ENCODE results near the gene PPFIBP1. TPM values are rescaled to one million over a fixed set of nuclear protein-coding genes. Genes with fewer than 3 reads are reported as not detected.
A peak's percentile ranks its signal among the peaks of the same experiment; 100 is the strongest.

The PPFIBP1 gene
- total RNA-seq, 1 donor: 179 TPM

- H3K4me1 ChIP-seq (ENCODE audit: insufficient read depth, low read length): peaks cover 18% of the 10 kb centered on the region
- no peak for TF ChIP-seq CTCF (IDR thresholded peaks at IDR 0.05; ENCODE audit: extremely low read depth, low read depth, low read length)
Observed at GRCh38 chr12:27707216-27707615, 183.2 kb downstream of the PPFIBP1 start.

GRCh38 chr12:27709212-27709931 lies 185.4 kb downstream of the PPFIBP1 start:
- peak overlapping the region; percentile 94 for H3K27ac ChIP-seq (ENCODE audit: low read depth, low read length)
- no peak for DNase-seq (ENCODE audit: insufficient read length, low spot score, missing footprints)
- no peaks in the 10 kb centered on the region for H3K36me3 ChIP-seq (ENCODE audit: insufficient read depth, low read length)
- peak overlapping the region; percentile 94 for H3K4me3 ChIP-seq (ENCODE audit: insufficient read depth, low read length)
- no peak for TF ChIP-seq CTCF (IDR thresholded peaks at IDR 0.05; ENCODE audit: extremely low read depth, low read depth, low read length)
- peaks cover 38% of the 10 kb centered on the region for H3K79me2 ChIP-seq (ENCODE audit: insufficient read depth, low read length)
- peak overlapping the region; percentile 93 for H2AFZ ChIP-seq (ENCODE audit: low read length)
- H4K20me1 ChIP-seq (ENCODE audit: insufficient read depth, low read length): peaks cover 21% of the 10 kb centered on the region
- peaks cover 10% of the 10 kb centered on the region for H3K4me1 ChIP-seq (ENCODE audit: insufficient read depth, low read length)
- H3K4me2 ChIP-seq (ENCODE audit: insufficient read depth, low read length): peak overlapping the region; percentile 99
- no peaks in the 10 kb centered on the region for H3K27me3 ChIP-seq (ENCODE audit: insufficient read depth, low read length)
- H3K9me3 ChIP-seq (ENCODE audit: low read depth, low read length): no peaks in the 10 kb centered on the region

More at GRCh38 chr12:27707216-27707615, 183.2 kb downstream of the PPFIBP1 start:
- no peak overlapping the region for H2AFZ ChIP-seq (ENCODE audit: low read length)
- no peak overlapping the region for H3K4me3 ChIP-seq (ENCODE audit: insufficient read depth, low read length)
- H3K27me3 ChIP-seq (ENCODE audit: insufficient read depth, low read length): no peaks in the 10 kb centered on the region
- H3K4me2 ChIP-seq (ENCODE audit: insufficient read depth, low read length): no peak overlapping the region
- H3K36me3 ChIP-seq (ENCODE audit: insufficient read depth, low read length): no peaks in the 10 kb centered on the region
- H3K27ac ChIP-seq (ENCODE audit: low read depth, low read length): no peak overlapping the region
- H3K9me3 ChIP-seq (ENCODE audit: low read depth, low read length): no peaks in the 10 kb centered on the region
- H4K20me1 ChIP-seq (ENCODE audit: insufficient read depth, low read length): peaks cover 5% of the 10 kb centered on the region
- DNase-seq (ENCODE audit: insufficient read length, low spot score, missing footprints): no peak
- H3K79me2 ChIP-seq (ENCODE audit: insufficient read depth, low read length): peaks cover 16% of the 10 kb centered on the region

- Histone ChIP-seq H3K9me3 (ENCODE audit: low read depth, low read length) (no peaks in the 10 kb centered on the region), H3K4me1 (ENCODE audit: insufficient read depth, low read length) (peaks cover 10% of the 10 kb centered on the region), H3K4me3 (ENCODE audit: insufficient read depth, low read length) (peak overlapping the region; percentile 94), H3K27me3 (ENCODE audit: insufficient read depth, low read length) (no peaks in the 10 kb centered on the region), H2AFZ (ENCODE audit: low read length) (peak overlapping the region; percentile 93), H3K27ac (ENCODE audit: low read depth, low read length) (peak overlapping the region; percentile 94), H3K36me3 (ENCODE audit: insufficient read depth, low read length) (no peaks in the 10 kb centered on the region), H3K79me2 (ENCODE audit: insufficient read depth, low read length) (peaks cover 44% of the 10 kb centered on the region), H4K20me1 (ENCODE audit: insufficient read depth, low read length) (peaks cover 21% of the 10 kb centered on the region), H3K4me2 (ENCODE audit: insufficient read depth, low read length) (peak overlapping the region; percentile 99)
- no peak for TF ChIP-seq CTCF (IDR thresholded peaks at IDR 0.05; ENCODE audit: extremely low read depth, low read depth, low read length)
- peak; percentile 79 for DNase-seq (ENCODE audit: insufficient read length, low spot score, missing footprints)
Observed at GRCh38 chr12:27709932-27710591, 186.1 kb downstream of the PPFIBP1 start.
